Pulmonary artery endothelial cell (primary cell): ENCODE measurements around the gene VIPR2. TPM values are rescaled to one million over a fixed set of nuclear protein-coding genes. Genes with fewer than 3 reads are reported as not detected.
"Not testable (repeated sequence)": the region's sequence is repeated elsewhere in the genome, so short reads cannot be mapped to it uniquely, and the experiment has no call there.

Experiments
- DNase-seq: peaks from one replicate; pipeline ENCODE4 v3.0.0-alpha.2; 2011; ENCODE audit warnings: low read depth, low spot score
- total RNA-seq: library from RNA; depleted of rRNA; stranded (reverse); fragments of >200 nt; gene quantifications from 2 replicates; pipeline ENCODE4 v1.2.3, GENCODE V29; 2014

VIPR2 gene
- total RNA-seq, 1 donor from 2014 or later: not detected

- no peak for DNase-seq
These were observed 38.5 kb downstream of the VIPR2 start for GRCh38 chr7:159105832-159106811.

- no peak for DNase-seq
These were observed 39.4 kb downstream of the VIPR2 start for GRCh38 chr7:159105066-159105780.

- no peak for DNase-seq
These were observed 40.3 kb downstream of the VIPR2 start for GRCh38 chr7:159104188-159104920.

GRCh38 chr7:159103382-159104187, 41.1 kb downstream of the VIPR2 start:
- no peak for DNase-seq

- no peak for DNase-seq
These were observed 41.8 kb downstream of the VIPR2 start for GRCh38 chr7:159102681-159103381.

GRCh38 chr7:159101661-159102091, 43.0 kb downstream of the VIPR2 start:
- DNase-seq: not testable (repeated sequence)

- not testable (repeated sequence) for DNase-seq
These were observed 43.6 kb downstream of the VIPR2 start for GRCh38 chr7:159101083-159101395.

- DNase-seq: not testable (repeated sequence)
These were observed 44.2 kb downstream of the VIPR2 start for GRCh38 chr7:159100281-159101082.

- DNase-seq: no peak
These were observed 44.9 kb downstream of the VIPR2 start for GRCh38 chr7:159099711-159100231.

- DNase-seq: no peak
These were observed 45.6 kb downstream of the VIPR2 start for GRCh38 chr7:159098811-159099655.

- DNase-seq: no peak
These were observed 46.3 kb downstream of the VIPR2 start for GRCh38 chr7:159098424-159098786.

GRCh38 chr7:159097661-159098423, 46.8 kb downstream of the VIPR2 start:
- DNase-seq: no peak

- DNase-seq: no peak
These were observed 47.7 kb downstream of the VIPR2 start for GRCh38 chr7:159096736-159097581.

- DNase-seq: no peak
These were observed 48.7 kb downstream of the VIPR2 start for GRCh38 chr7:159095979-159096411.

GRCh38 chr7:159094919-159095915, 49.5 kb downstream of the VIPR2 start:
- DNase-seq: no peak
